Measurements from ENCODE around the gene PIGP.
"Not testable (repeated sequence)": the region's sequence is repeated elsewhere in the genome, so short reads cannot be mapped to it uniquely, and the experiment has no call there.

PIGP gene

DNA sequence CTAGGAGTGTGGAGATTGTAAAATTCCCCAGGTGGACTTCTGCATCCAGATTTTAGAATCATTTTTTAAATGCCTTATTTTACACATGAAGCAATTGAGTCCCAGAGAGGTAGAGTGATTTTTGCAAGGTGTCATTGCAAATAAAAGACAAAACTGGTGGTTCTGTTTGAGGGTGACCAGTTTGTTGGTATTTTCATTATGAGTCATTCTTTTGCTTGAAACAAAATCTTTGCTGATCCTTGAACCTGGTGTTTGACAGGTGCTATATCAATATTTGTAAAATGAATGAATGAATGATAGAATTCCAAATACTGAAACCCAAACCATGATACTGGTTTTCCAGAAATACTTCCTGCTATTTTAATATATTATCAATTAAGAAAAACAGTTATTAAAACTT lies 44.3 kb upstream of the PIGP start:
- no peak for TF ChIP-seq EZH2phosphoT487 (IDR thresholded peaks at IDR 0.05; ENCODE audit: borderline replicate concordance, low read length)
- TF ChIP-seq, protein P1, sequence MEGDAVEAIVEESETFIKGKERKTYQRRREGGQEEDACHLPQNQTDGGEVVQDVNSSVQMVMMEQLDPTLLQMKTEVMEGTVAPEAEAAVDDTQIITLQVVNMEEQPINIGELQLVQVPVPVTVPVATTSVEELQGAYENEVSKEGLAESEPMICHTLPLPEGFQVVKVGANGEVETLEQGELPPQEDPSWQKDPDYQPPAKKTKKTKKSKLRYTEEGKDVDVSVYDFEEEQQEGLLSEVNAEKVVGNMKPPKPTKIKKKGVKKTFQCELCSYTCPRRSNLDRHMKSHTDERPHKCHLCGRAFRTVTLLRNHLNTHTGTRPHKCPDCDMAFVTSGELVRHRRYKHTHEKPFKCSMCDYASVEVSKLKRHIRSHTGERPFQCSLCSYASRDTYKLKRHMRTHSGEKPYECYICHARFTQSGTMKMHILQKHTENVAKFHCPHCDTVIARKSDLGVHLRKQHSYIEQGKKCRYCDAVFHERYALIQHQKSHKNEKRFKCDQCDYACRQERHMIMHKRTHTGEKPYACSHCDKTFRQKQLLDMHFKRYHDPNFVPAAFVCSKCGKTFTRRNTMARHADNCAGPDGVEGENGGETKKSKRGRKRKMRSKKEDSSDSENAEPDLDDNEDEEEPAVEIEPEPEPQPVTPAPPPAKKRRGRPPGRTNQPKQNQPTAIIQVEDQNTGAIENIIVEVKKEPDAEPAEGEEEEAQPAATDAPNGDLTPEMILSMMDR (IDR thresholded peaks at IDR 0.05; ENCODE audit: low read depth, low read length, poor library complexity, severe bottlenecking), result no peak

GRCh38 chr21:37116459-37116858 lies 43.6 kb upstream of the PIGP start:
- not testable (repeated sequence) for H3K36me3 ChIP-seq (ENCODE audit: control insufficient read depth, low read length); H3K9me2 ChIP-seq (replicated peaks; ENCODE audit: control insufficient read depth, low read length); H3K4me1 ChIP-seq (ENCODE audit: control insufficient read depth, low read length); H3K9me3 ChIP-seq (ENCODE audit: control insufficient read depth, insufficient read depth, low read length); H3K27ac ChIP-seq (ENCODE audit: low read depth, low read length); H4K20me1 ChIP-seq (ENCODE audit: control insufficient read depth, insufficient read depth, low read depth, low read length); H3K4me2 ChIP-seq (ENCODE audit: low read length); H3K4me3 ChIP-seq (ENCODE audit: low read length); H3K79me2 ChIP-seq (ENCODE audit: control insufficient read depth, low read length); H3K27me3 ChIP-seq (ENCODE audit: control insufficient read depth, low read length); H3F3A ChIP-seq (ENCODE audit: control insufficient read depth, insufficient read depth)

More for the DNA sequence above, 44.3 kb upstream of the PIGP start:
- H4K20me1 ChIP-seq (ENCODE audit: control insufficient read depth, insufficient read depth, low read depth, low read length), result no peaks in the 10 kb centered on the region
- H3K4me2 ChIP-seq (ENCODE audit: low read length), result no peak overlapping the region
- no peak overlapping the region for H3K4me3 ChIP-seq (ENCODE audit: low read length)
- no peaks in the 10 kb centered on the region for H3K27me3 ChIP-seq (ENCODE audit: control insufficient read depth, low read length)
- no peaks in the 10 kb centered on the region for H3F3A ChIP-seq (ENCODE audit: control insufficient read depth, insufficient read depth)
- no peaks in the 10 kb centered on the region for H3K9me3 ChIP-seq (ENCODE audit: control insufficient read depth, insufficient read depth, low read length)
- peaks cover 4% of the 10 kb centered on the region; the same call in 1 of the 2 replicates for H3K36me3 ChIP-seq (ENCODE audit: control insufficient read depth, low read length)
- H3K79me2 ChIP-seq (ENCODE audit: control insufficient read depth, low read length), result no peaks in the 10 kb centered on the region
- H3K4me1 ChIP-seq (ENCODE audit: control insufficient read depth, low read length), result no peaks in the 10 kb centered on the region
- no peaks in the 10 kb centered on the region for H3K9me2 ChIP-seq (replicated peaks; ENCODE audit: control insufficient read depth, low read length)
- no peak overlapping the region for H3K27ac ChIP-seq (ENCODE audit: low read depth, low read length)

- not testable (repeated sequence) for H3K36me3 ChIP-seq (ENCODE audit: control insufficient read depth, low read length); H3K4me3 ChIP-seq (ENCODE audit: low read length); H3K9me2 ChIP-seq (replicated peaks; ENCODE audit: control insufficient read depth, low read length); H3K79me2 ChIP-seq (ENCODE audit: control insufficient read depth, low read length); H3K4me2 ChIP-seq (ENCODE audit: low read length); H3K9me3 ChIP-seq (ENCODE audit: control insufficient read depth, insufficient read depth, low read length); H3K4me1 ChIP-seq (ENCODE audit: control insufficient read depth, low read length); H3K27me3 ChIP-seq (ENCODE audit: control insufficient read depth, low read length); H3F3A ChIP-seq (ENCODE audit: control insufficient read depth, insufficient read depth); H3K27ac ChIP-seq (ENCODE audit: low read depth, low read length); H4K20me1 ChIP-seq (ENCODE audit: control insufficient read depth, insufficient read depth, low read depth, low read length)
Observed at GRCh38 chr21:37114301-37114700, 41.4 kb upstream of the PIGP start.

DNA sequence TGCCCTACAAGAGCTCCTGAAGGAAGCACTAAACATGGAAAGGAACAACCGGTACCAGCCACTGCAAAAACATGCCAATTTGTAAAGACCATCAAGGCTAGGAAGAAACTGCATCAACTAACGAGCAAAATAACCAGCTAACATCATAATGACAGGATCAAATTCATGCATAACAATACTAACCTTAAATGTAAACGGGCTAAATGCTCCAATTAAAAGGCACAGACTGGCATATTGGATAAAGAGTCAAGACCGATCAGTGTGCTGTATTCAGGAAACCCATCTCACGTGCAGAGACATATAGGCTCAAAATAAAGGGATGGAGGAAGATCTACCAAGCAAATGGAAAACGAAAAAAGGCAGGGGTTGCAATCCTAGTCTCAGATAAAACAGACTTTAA lies 38.2 kb upstream of the PIGP start:
- H3F3A ChIP-seq (ENCODE audit: control insufficient read depth, insufficient read depth); H4K20me1 ChIP-seq (ENCODE audit: control insufficient read depth, insufficient read depth, low read depth, low read length); H3K9me3 ChIP-seq (ENCODE audit: control insufficient read depth, insufficient read depth, low read length); H3K36me3 ChIP-seq (ENCODE audit: control insufficient read depth, low read length); H3K79me2 ChIP-seq (ENCODE audit: control insufficient read depth, low read length); H3K27ac ChIP-seq (ENCODE audit: low read depth, low read length); H3K27me3 ChIP-seq (ENCODE audit: control insufficient read depth, low read length); H3K9me2 ChIP-seq (replicated peaks; ENCODE audit: control insufficient read depth, low read length); H3K4me3 ChIP-seq (ENCODE audit: low read length); H3K4me2 ChIP-seq (ENCODE audit: low read length); H3K4me1 ChIP-seq (ENCODE audit: control insufficient read depth, low read length): not testable (repeated sequence)

GRCh38 chr21:37106998-37107397 lies 34.1 kb upstream of the PIGP start:
- no peaks in the 10 kb centered on the region for H4K20me1 ChIP-seq (ENCODE audit: control insufficient read depth, insufficient read depth, low read depth, low read length)
- no peak for TF ChIP-seq EZH2phosphoT487 (IDR thresholded peaks at IDR 0.05; ENCODE audit: borderline replicate concordance, low read length)
- peaks cover 3% of the 10 kb centered on the region; the same call in 1 of the 2 replicates for H3K79me2 ChIP-seq (ENCODE audit: control insufficient read depth, low read length)
- no peak overlapping the region for H3K4me3 ChIP-seq (ENCODE audit: low read length)
- H3K27ac ChIP-seq (ENCODE audit: low read depth, low read length), result no peak overlapping the region
- 0 out of 2 replicates have a peak, but pooled peaks cover 5% of the 10 kb centered on the region for H3K9me3 ChIP-seq (ENCODE audit: control insufficient read depth, insufficient read depth, low read length)
- H3K4me1 ChIP-seq (ENCODE audit: control insufficient read depth, low read length), result no peaks in the 10 kb centered on the region
- H3K4me2 ChIP-seq (ENCODE audit: low read length), result no peak overlapping the region
- peaks cover 5% of the 10 kb centered on the region; the same call in 1 of the 2 replicates for H3K36me3 ChIP-seq (ENCODE audit: control insufficient read depth, low read length)
- no peaks in the 10 kb centered on the region for H3K27me3 ChIP-seq (ENCODE audit: control insufficient read depth, low read length)
- H3F3A ChIP-seq (ENCODE audit: control insufficient read depth, insufficient read depth), result no peaks in the 10 kb centered on the region
- H3K9me2 ChIP-seq (replicated peaks; ENCODE audit: control insufficient read depth, low read length), result no peaks in the 10 kb centered on the region

GRCh38 chr21:37102746-37103145 lies 29.9 kb upstream of the PIGP start:
- not testable (repeated sequence) for H3F3A ChIP-seq (ENCODE audit: control insufficient read depth, insufficient read depth); H3K4me3 ChIP-seq (ENCODE audit: low read length); H3K9me3 ChIP-seq (ENCODE audit: control insufficient read depth, insufficient read depth, low read length); H3K27me3 ChIP-seq (ENCODE audit: control insufficient read depth, low read length); H3K27ac ChIP-seq (ENCODE audit: low read depth, low read length); H3K9me2 ChIP-seq (replicated peaks; ENCODE audit: control insufficient read depth, low read length); H3K79me2 ChIP-seq (ENCODE audit: control insufficient read depth, low read length); H3K4me2 ChIP-seq (ENCODE audit: low read length); H3K4me1 ChIP-seq (ENCODE audit: control insufficient read depth, low read length); H4K20me1 ChIP-seq (ENCODE audit: control insufficient read depth, insufficient read depth, low read depth, low read length)
- H3K36me3 ChIP-seq (ENCODE audit: control insufficient read depth, low read length), result peaks cover 15% of the 10 kb centered on the region
